Right renal pelvis (tissue), 4 donors: ENCODE data around the gene S100A10. TPM values are rescaled to one million over a fixed set of nuclear protein-coding genes. Genes with fewer than 3 reads are reported as not detected.

Source experiments
- DNase-seq, 4 donors: peaks; one replicate each; pipeline ENCODE4 v3.0.0-alpha.2; 2013; ENCODE audit warnings: low read depth in 4 of 4, low spot score in 3 of 4, missing footprints in 1 of 4
- polyA plus RNA-seq, 4 donors: library from polyadenylated mRNA; unstranded; fragments of 120-200 nt; gene quantifications; one replicate each; pipeline ENCODE4 v1.2.1, GENCODE V29; 2013; ENCODE audit not compliant: insufficient read length in 4 of 4

Gene S100A10
- polyA plus RNA-seq, 4 donors, result 244 to 258 (median 251) TPM

GRCh38 chr1:151968058-151968457 lies 25.6 kb downstream of the S100A10 start:
- DNase-seq, result no peak

- no peak for DNase-seq
Measured at GRCh38 chr1:151967091-151967490, 26.6 kb downstream of the S100A10 start.

- DNase-seq, result no peak
Measured at GRCh38 chr1:151966061-151966460, 27.6 kb downstream of the S100A10 start.

- DNase-seq, result no peak
Measured at GRCh38 chr1:151964510-151964909, 29.1 kb downstream of the S100A10 start.

GRCh38 chr1:151963288-151963687 lies 30.4 kb downstream of the S100A10 start:
- no peak for DNase-seq

GRCh38 chr1:151961833-151962232 lies 31.8 kb downstream of the S100A10 start:
- no peak for DNase-seq

GRCh38 chr1:151960780-151961513 lies 32.7 kb downstream of the S100A10 start:
- no peak for DNase-seq

- DNase-seq, result no peak
Measured at GRCh38 chr1:151958959-151959358, 34.7 kb downstream of the S100A10 start.

GRCh38 chr1:151956957-151957497 lies 36.6 kb downstream of the S100A10 start:
- DNase-seq, result no peak

- no peak for DNase-seq
Measured at GRCh38 chr1:151953409-151954094, 40.1 kb downstream of the S100A10 start.

- DNase-seq, result no peak
Measured at GRCh38 chr1:151952811-151953210, 40.8 kb downstream of the S100A10 start.

GRCh38 chr1:151949371-151950193 lies 44.1 kb downstream of the S100A10 start:
- no peak for DNase-seq

GRCh38 chr1:151948506-151948905 lies 45.2 kb downstream of the S100A10 start:
- no peak for DNase-seq

GRCh38 chr1:151947140-151947539 lies 46.5 kb downstream of the S100A10 start:
- DNase-seq, result no peak

GRCh38 chr1:151945725-151946722 lies 47.6 kb downstream of the S100A10 start:
- DNase-seq, result no peak

- no peak for DNase-seq
Measured at GRCh38 chr1:151944857-151945575, 48.6 kb downstream of the S100A10 start.

GRCh38 chr1:151944126-151944856 lies 49.4 kb downstream of the S100A10 start:
- DNase-seq, result no peak

- DNase-seq, result no peak
Measured at GRCh38 chr1:151943591-151943990, 50.1 kb downstream of the S100A10 start.
